GM12878 (cell line): ENCODE results near the gene TDRKH.

Experiments used
- EZH2 ChIP-seq: IDR thresholded peaks from 2 replicates; pipeline ENCODE4 v1.6.1; 2012; ENCODE audit warnings: low read depth, mild to moderate bottlenecking, control low read depth, inconsistent platforms, low read length, borderline replicate concordance; ENCODE audit not compliant: control insufficient read depth
- RAD21 ChIP-seq: IDR thresholded peaks from 2 replicates; pipeline ENCODE4 v1.6.1; 2011; ENCODE audit warnings: mild to moderate bottlenecking, low read depth, low read length, moderate library complexity; ENCODE audit not compliant: insufficient read depth
- TF ChIP-seq, protein P1 (sequence below), 3 experiments: IDR thresholded peaks in 2 of 3; conservative IDR thresholded peaks in 1 of 3; 2 replicates each; pipeline ENCODE4 v1.5.1; 2011; ENCODE audit warnings: low read depth in 3 of 3, low read length in 3 of 3, mild to moderate bottlenecking in 3 of 3, control low read depth in 2 of 3, moderate library complexity in 2 of 3, inconsistent platforms in 1 of 3, mixed read lengths in 1 of 3; ENCODE audit not compliant: control insufficient read depth in 2 of 3, insufficient read depth in 1 of 3; ENCODE audit errors: extremely low read depth in 1 of 3

GRCh38 chr1:151741516-151741915, 48.8 kb downstream of the TDRKH start:
- TF ChIP-seq EZH2 (no peak), RAD21 (no peak)
- TF ChIP-seq, protein P1, sequence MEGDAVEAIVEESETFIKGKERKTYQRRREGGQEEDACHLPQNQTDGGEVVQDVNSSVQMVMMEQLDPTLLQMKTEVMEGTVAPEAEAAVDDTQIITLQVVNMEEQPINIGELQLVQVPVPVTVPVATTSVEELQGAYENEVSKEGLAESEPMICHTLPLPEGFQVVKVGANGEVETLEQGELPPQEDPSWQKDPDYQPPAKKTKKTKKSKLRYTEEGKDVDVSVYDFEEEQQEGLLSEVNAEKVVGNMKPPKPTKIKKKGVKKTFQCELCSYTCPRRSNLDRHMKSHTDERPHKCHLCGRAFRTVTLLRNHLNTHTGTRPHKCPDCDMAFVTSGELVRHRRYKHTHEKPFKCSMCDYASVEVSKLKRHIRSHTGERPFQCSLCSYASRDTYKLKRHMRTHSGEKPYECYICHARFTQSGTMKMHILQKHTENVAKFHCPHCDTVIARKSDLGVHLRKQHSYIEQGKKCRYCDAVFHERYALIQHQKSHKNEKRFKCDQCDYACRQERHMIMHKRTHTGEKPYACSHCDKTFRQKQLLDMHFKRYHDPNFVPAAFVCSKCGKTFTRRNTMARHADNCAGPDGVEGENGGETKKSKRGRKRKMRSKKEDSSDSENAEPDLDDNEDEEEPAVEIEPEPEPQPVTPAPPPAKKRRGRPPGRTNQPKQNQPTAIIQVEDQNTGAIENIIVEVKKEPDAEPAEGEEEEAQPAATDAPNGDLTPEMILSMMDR (IDR thresholded peaks at IDR 0.05 in 2 of 3, conservative IDR thresholded peaks at IDR 0.05 in 1 of 3; ENCODE audit: control insufficient read depth in 2 of 3, extremely low read depth in 1 of 3, insufficient read depth in 1 of 3, low read depth in 3 of 3, low read length in 3 of 3): no peak
